K562 (cell line): ENCODE data around the gene PCDHB14. TPM values are rescaled to one million over a fixed set of nuclear protein-coding genes. Genes with fewer than 3 reads are reported as not detected.
"Not testable (repeated sequence)": the region's sequence is repeated elsewhere in the genome, so short reads cannot be mapped to it uniquely, and the experiment has no call there.

Experiments used
- ATAC-seq: fragments of 200-7000 bp; cut with Tn5 transposase; 3 replicates; pipeline ENCODE4 v1.9.1; 2020; ENCODE audit warnings: moderate library complexity
- BruUV-seq: library from RNA; stranded (reverse); fragments of 400-500 nt; replicated peaks from 2 replicates; lab custom pipeline; 2021; lab: Mats Ljungman, UMichigan
- CTCF ChIA-PET: fragments of 300-600 bp; formaldehyde crosslinking; extraction: SDS; loops from one replicate; lab custom pipeline; 2021; ENCODE audit warnings: low intra/inter-chr PET ratio; lab: Yijun Ruan, JAX
- POLR2A ChIA-PET: fragments of 300-600, 350-650 bp; sonication (Branson Sonifier 250); formaldehyde crosslinking; extraction: SDS; loops from one replicate; lab custom pipeline; 2021; ENCODE audit warnings: antibody characterized with exemption, inconsistent platforms; lab: Yijun Ruan, JAX
- DNase-seq, 4 experiments: peaks; one replicate each; pipeline versions ENCODE4 v3.0.0 to v3.0.0-alpha.2; 2011 to 2018; ENCODE audit warnings: low spot score in 3 of 4, mixed read lengths in 3 of 4; ENCODE audit errors: extremely low read depth in 1 of 4
- FAIRE-seq: peaks from 2 replicates; lab custom pipeline; 2011; peaks lifted over from hg19 to GRCh38; lab: Jason Lieb, UNC
- H2AFZ ChIP-seq: 2 replicates; pipeline ENCODE4 v1.6.0; 2011; ENCODE audit warnings: low read depth, low read length, control low read depth, inconsistent platforms
- H3K27ac ChIP-seq: fragments of 200-600 bp; 3 replicates; pipeline ENCODE4 v1.8.0; 2011; ENCODE audit warnings: low read depth, mild to moderate bottlenecking, control low read depth, inconsistent platforms, low read length, moderate library complexity, mixed read lengths; ENCODE audit errors: extremely low read depth
- H3K27me3 ChIP-seq, 2 experiments: fragments of 300-600 bp in 1 of 2; 2 replicates in 1 of 2; 3 replicates in 1 of 2; pipeline versions ENCODE4 v1.6.0 to v1.8.0; 2011; ENCODE audit warnings: inconsistent platforms in 2 of 2, low read length in 2 of 2, mild to moderate bottlenecking in 1 of 2, mixed read lengths in 1 of 2, moderate library complexity in 1 of 2; ENCODE audit not compliant: control insufficient read depth in 2 of 2, insufficient read depth in 2 of 2
- H3K36me3 ChIP-seq: fragments of 300-600 bp; 3 replicates; pipeline ENCODE4 v1.8.0; 2011; ENCODE audit warnings: mild to moderate bottlenecking, low read length, inconsistent platforms; ENCODE audit not compliant: control insufficient read depth, insufficient read depth
- H3K4me1 ChIP-seq, 2 experiments: fragments of 200-600 bp in 1 of 2; replicated peaks in 1 of 2; 2 replicates in 1 of 2; 3 replicates in 1 of 2; pipeline versions ENCODE4 v1.5.1 to v1.8.0; 2011; ENCODE audit warnings: inconsistent platforms in 2 of 2, low read length in 2 of 2, mild to moderate bottlenecking in 1 of 2, mixed read lengths in 1 of 2, moderate library complexity in 1 of 2; ENCODE audit not compliant: control insufficient read depth in 2 of 2, insufficient read depth in 2 of 2
- H3K4me2 ChIP-seq: 2 replicates; pipeline ENCODE4 v1.6.1; 2011; ENCODE audit warnings: low read length, control low read depth, inconsistent platforms, mixed read lengths; ENCODE audit not compliant: insufficient read depth
- H3K4me3 ChIP-seq: fragments of 200-600 bp; sonication (generic), shearing (Covaris generic); 2 replicates; pipeline ENCODE4 v1.5.1; 2016; ENCODE audit warnings: control low read depth, inconsistent platforms
- H3K79me2 ChIP-seq: fragments of 200-600 bp; 3 replicates; pipeline ENCODE4 v1.8.0; 2011; ENCODE audit warnings: low read length, inconsistent platforms; ENCODE audit not compliant: control insufficient read depth, insufficient read depth
- H3K9ac ChIP-seq, 2 experiments: 2 replicates each; pipeline versions ENCODE4 v1.6.0 to v1.6.1; 2011; ENCODE audit warnings: low read depth in 2 of 2, low read length in 2 of 2, control low read depth in 1 of 2, inconsistent platforms in 1 of 2, mild to moderate bottlenecking in 1 of 2, mixed read lengths in 1 of 2; ENCODE audit not compliant: insufficient read depth in 1 of 2
- H3K9me1 ChIP-seq: one replicate; pipeline ENCODE4 v1.6.0; 2011; ENCODE audit warnings: inconsistent platforms, mild to moderate bottlenecking, low read length, moderate library complexity; ENCODE audit not compliant: control insufficient read depth, insufficient read depth
- H3K9me3 ChIP-seq: replicated peaks from 2 replicates; pipeline ENCODE4 v1.5.1; 2011; ENCODE audit warnings: low read depth, low read length, inconsistent platforms; ENCODE audit not compliant: control insufficient read depth, insufficient read depth
- H4K20me1 ChIP-seq: replicated peaks from 2 replicates; pipeline ENCODE4 v1.6.1; 2011; ENCODE audit warnings: low read length, inconsistent platforms, mixed read lengths; ENCODE audit not compliant: control insufficient read depth, insufficient read depth
- CTCF ChIP-seq, 3 experiments: IDR thresholded peaks in 2 of 3; conservative IDR thresholded peaks in 1 of 3; 2 replicates each; pipeline ENCODE4 v1.5.1; 2011 to 2012; ENCODE audit warnings: low read length in 3 of 3, mild to moderate bottlenecking in 3 of 3, control low read depth in 2 of 3, improper control_type of control experiment in 1 of 3, inconsistent platforms in 1 of 3, low read depth in 1 of 3, mixed read lengths in 1 of 3, moderate library complexity in 1 of 3; ENCODE audit not compliant: insufficient read depth in 2 of 3
- HDAC2 ChIP-seq: fragments of 450-650 bp; IDR thresholded peaks from 2 replicates; pipeline ENCODE4 v1.6.1; 2016; ENCODE audit warnings: mild to moderate bottlenecking
- MAFF ChIP-seq: IDR thresholded peaks from 2 replicates; pipeline ENCODE4 v1.6.1; 2012; ENCODE audit warnings: low read length, improper control_type of control experiment
- WGBS: fragments of 100-300 bp; shearing (Covaris generic); methylation state at CpG from one replicate; pipeline ENCODE4 v1.1.6; 2016; ENCODE audit warnings: low coverage, mixed read lengths; ENCODE audit not compliant: insufficient coverage; ENCODE audit errors: missing lambda C conversion rate; 5-methylcytosine and 5-hydroxymethylcytosine counted together
- in situ Hi-C: fragments of 300-500 bp; cut with MboI; formaldehyde crosslinking; loops from 4 replicates; pipeline ENCODE4 v1.15.0; 2018; ENCODE audit warnings: inconsistent platforms, mixed read lengths
- intact Hi-C: fragments of 100-400 bp; cut with micrococcal nuclease; formaldehyde crosslinking; loops from 2 replicates; pipeline ENCODE4 v1.14.2; 2022
- polyA plus RNA-seq, 8 experiments: library from polyadenylated mRNA; depleted of rRNA in 4 of 8; stranded (reverse) in 5 of 8; unstranded in 3 of 8; fragments of >200 nt; fragmentation: Nextera tagmentation in 2 of 8; fragmentation: Illumina TruSeq in 1 of 8; extraction: Ambion mirVana in 2 of 8; extraction: Trizol in 1 of 8; gene quantifications; 2 replicates each; pipeline versions ENCODE4 v1.2.1 to v1.2.3, GENCODE V29; 2011 to 2014; ENCODE audit warnings: inconsistent platforms in 1 of 8, missing spikeins in 1 of 8
- total RNA-seq, 7 experiments: library from RNA; depleted of rRNA in 6 of 7; stranded (reverse); fragments of >200 nt in 6 of 7; fragmentation: Illumina TruSeq in 2 of 7; extraction: Trizol in 2 of 7; gene quantifications; 2 replicates each; pipeline versions ENCODE4 v1.2.1 to v1.2.3, GENCODE V29; 2011 to 2021; ENCODE audit warnings: low replicate concordance in 1 of 7

The PCDHB14 gene
- total and polyA plus RNA-seq, 9 of the 15 experiments (the other 6 are each of a cell fraction or from before 2014, with no cell fraction given), result not detected

- TF ChIP-seq CTCF (IDR thresholded peaks at IDR 0.05 in 2 of 3, conservative IDR thresholded peaks at IDR 0.05 in 1 of 3; ENCODE audit: insufficient read depth in 2 of 3, low read depth in 1 of 3, low read length in 3 of 3), result peak; percentile 48 to 62 (median 62); a peak in 5 of 6 replicates
- no peak for TF ChIP-seq HDAC2
- no peak for TF ChIP-seq MAFF
- TF ChIP-seq, all 486 proteins: peak for 4
Observed at GRCh38 chr5:141186897-141187512, 36.1 kb upstream of the PCDHB14 start, which contains the start of gene PCDHB9 (continued).

- in situ Hi-C loops, DNase-seq, H2AFZ ChIP-seq, ATAC-seq, H3K27ac ChIP-seq, H3K27me3 ChIP-seq, H3K4me3 ChIP-seq, H3K4me2 ChIP-seq, H3K36me3 ChIP-seq, H4K20me1 ChIP-seq, CTCF ChIA-PET, BruUV-seq, intact Hi-C loops, POLR2A ChIA-PET, H3K79me2 ChIP-seq, H3K9ac ChIP-seq, H3K9me1 ChIP-seq, FAIRE-seq, H3K9me3 ChIP-seq, H3K4me1 ChIP-seq: not testable (repeated sequence)
- 7% methylated on average over 2 of the region's 37 CpGs for WGBS
Observed at GRCh38 chr5:141188682-141189081, 34.5 kb upstream of the PCDHB14 start.

- intact Hi-C loops, H3K9me1 ChIP-seq, DNase-seq, H3K27me3 ChIP-seq, POLR2A ChIA-PET, H2AFZ ChIP-seq, H3K36me3 ChIP-seq, FAIRE-seq, BruUV-seq, in situ Hi-C loops, H3K4me1 ChIP-seq, ATAC-seq, H3K27ac ChIP-seq, H3K9ac ChIP-seq, H3K4me2 ChIP-seq, H3K4me3 ChIP-seq, H3K9me3 ChIP-seq, CTCF ChIA-PET, H4K20me1 ChIP-seq, H3K79me2 ChIP-seq: not testable (repeated sequence)
- WGBS, result 5% methylated on average over 16 of the region's 35 CpGs
Observed at GRCh38 chr5:141189131-141189530, 34.0 kb upstream of the PCDHB14 start.
